Stimulated activated CD4-positive, alpha-beta T cell treated with anti-CD3 and anti-CD28 coated beads, Interleukin-4, amount 100 ng/mL, for 48 hours (primary cell): Measurements from ENCODE around the gene WNT5A.
"Not testable (repeated sequence)": the region's sequence is repeated elsewhere in the genome, so short reads cannot be mapped to it uniquely, and the experiment has no call there.

Experiments used
- DNase-seq, 2 donors: peaks; one replicate each; pipeline ENCODE4 v3.0.0-alpha.2; 2020; ENCODE audit warnings: low read depth in 2 of 2

WNT5A gene

GRCh38 chr3:55505776-55506175 lies 18.7 kb upstream of the WNT5A start:
- no peak for DNase-seq

GRCh38 chr3:55505102-55505501 lies 18.0 kb upstream of the WNT5A start:
- not testable (repeated sequence) for DNase-seq

GRCh38 chr3:55501905-55502304 lies 14.8 kb upstream of the WNT5A start:
- DNase-seq: no peak

DNA sequence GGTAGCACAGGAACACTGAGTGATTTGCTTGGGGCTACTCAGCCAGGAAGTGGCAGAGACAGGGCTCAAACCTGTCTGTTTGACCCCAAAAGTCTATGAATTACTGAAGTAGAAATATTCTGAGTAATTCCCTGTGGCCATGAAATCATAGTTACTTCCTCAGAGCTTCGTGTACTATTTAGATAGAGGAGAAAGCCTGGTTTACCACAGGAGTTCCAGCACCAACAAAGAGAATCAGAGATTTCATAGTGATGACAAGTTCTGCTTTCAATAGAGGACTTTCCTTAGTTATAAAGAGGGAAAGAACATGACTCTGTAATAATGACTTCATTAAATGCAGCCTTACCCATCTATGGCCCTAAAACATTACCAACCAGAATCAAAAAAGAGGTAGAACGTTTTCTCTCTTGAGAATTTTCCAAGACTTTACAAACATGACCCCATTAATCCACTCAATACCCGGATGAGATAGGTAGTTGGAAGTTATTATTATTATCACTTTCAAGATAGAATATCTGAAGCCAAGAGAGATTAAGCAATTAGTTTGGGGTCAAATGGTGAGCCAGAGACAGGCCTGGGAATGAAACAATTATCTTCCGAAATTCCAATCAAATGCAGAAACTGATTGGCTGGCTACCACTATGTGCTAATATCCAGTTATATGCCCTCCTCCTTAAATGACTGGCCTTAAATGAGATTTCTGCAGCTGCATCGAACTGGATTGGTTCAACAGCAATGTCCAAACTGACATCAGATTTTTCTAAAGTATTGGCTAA lies 13.6 kb upstream of the WNT5A start:
- DNase-seq: no peak

GRCh38 chr3:55498520-55498919 lies 11.4 kb upstream of the WNT5A start:
- DNase-seq: no peak

- no peak for DNase-seq
Observed at GRCh38 chr3:55497250-55497649, 10.1 kb upstream of the WNT5A start.

- no peak for DNase-seq
Observed at GRCh38 chr3:55494976-55495375, 7.9 kb upstream of the WNT5A start.

- no peak for DNase-seq
Observed at GRCh38 chr3:55492976-55493375, 5.9 kb upstream of the WNT5A start.

DNA sequence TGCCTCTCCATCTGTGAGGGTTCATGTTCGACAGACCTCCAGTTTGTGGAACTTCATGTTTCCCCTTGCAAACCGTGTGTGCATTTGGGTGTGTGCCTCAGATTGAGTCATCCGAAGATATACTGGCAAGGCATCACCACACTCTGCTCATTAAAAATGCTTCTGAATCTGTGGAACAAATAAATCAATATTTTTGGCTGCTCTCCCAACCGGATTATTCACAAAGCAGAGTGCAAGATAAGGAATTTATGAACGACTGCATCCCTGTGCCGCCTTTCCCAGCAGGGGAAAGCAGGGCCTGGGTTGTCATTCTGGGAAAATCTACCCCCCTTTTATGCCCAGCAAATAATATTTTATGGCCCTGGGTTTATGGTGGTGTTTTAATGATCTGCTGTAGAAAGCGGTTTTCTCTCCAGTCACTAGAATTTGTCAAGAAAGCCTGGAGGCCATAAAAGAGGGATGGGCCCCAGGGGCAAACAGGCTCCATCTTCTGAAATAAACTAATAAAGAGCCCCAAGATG lies 4.2 kb upstream of the WNT5A start:
- DNase-seq: no peak

DNA sequence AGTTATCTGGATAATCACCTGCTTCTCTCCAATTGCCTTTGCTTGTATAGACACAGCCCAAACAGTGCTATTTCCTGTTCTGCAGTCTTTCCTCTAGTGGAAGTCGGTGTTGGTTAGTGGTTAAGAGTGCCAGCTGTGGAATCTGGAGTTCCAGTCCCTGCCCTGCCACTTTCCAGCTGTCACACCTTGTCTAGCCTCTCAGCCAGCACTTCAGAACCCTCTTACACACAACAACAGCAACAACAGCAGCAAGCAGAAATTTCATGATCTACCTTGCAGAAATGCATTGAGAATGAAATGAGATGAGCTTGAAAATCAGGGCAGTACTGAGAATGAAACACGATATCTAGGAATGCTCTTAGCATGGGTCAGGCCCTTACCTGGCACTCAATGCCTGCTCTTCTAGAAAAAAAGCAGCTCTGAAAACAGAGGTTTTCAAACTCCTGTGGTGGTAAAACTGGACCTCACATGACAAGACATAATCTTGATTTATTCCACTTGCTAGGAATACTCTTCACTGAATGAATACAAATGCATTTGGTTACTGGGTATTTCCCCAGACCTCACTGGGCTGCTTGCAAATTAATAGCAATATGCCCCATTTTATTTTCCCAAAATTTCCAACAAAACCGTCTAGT lies 3.3 kb upstream of the WNT5A start:
- no peak for DNase-seq

GRCh38 chr3:55489798-55490132 lies 2.7 kb upstream of the WNT5A start:
- no peak for DNase-seq

GRCh38 chr3:55488398-55489055 lies 1.4 kb upstream of the WNT5A start:
- no peak for DNase-seq

- DNase-seq: no peak
Observed at GRCh38 chr3:55487381-55488241, 505 bp upstream of the WNT5A start.

DNA sequence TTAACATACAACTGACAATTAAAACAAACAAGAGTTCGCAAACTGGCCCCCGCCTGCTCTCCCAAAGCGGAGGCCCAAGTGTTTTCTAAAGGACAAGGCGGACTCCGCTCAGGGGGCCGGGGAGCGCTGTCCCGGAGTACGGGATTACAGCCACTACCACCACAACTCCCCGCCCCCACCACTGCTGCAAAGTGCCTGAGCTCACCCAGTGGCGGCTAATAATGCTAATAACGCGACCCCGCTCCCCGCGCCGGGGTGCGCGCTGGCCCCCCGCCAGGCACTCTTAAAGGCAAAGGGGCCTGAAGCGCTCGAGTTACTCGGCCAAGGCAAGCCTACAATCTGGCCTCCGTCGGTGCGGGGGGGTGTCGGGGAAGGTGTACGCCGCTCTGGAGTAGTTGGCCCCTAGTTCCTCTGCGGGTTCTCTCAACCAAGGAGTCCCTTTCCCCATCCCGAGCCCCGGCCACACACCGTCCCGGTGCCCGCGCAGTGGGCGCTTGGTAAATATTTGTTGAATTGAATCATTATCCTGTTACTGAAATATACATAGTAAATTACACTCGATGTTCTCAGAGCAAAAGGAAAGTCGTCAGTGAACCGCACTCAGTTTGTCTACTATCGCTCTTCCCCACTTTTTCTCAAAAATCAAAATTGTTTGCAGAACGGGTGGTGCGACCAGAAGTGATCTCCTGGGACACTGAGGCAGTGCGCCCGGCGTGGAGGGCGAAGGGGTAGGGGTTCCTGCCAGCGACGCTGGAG lies 827 bp downstream of the WNT5A start:
- no peak for DNase-seq

DNA sequence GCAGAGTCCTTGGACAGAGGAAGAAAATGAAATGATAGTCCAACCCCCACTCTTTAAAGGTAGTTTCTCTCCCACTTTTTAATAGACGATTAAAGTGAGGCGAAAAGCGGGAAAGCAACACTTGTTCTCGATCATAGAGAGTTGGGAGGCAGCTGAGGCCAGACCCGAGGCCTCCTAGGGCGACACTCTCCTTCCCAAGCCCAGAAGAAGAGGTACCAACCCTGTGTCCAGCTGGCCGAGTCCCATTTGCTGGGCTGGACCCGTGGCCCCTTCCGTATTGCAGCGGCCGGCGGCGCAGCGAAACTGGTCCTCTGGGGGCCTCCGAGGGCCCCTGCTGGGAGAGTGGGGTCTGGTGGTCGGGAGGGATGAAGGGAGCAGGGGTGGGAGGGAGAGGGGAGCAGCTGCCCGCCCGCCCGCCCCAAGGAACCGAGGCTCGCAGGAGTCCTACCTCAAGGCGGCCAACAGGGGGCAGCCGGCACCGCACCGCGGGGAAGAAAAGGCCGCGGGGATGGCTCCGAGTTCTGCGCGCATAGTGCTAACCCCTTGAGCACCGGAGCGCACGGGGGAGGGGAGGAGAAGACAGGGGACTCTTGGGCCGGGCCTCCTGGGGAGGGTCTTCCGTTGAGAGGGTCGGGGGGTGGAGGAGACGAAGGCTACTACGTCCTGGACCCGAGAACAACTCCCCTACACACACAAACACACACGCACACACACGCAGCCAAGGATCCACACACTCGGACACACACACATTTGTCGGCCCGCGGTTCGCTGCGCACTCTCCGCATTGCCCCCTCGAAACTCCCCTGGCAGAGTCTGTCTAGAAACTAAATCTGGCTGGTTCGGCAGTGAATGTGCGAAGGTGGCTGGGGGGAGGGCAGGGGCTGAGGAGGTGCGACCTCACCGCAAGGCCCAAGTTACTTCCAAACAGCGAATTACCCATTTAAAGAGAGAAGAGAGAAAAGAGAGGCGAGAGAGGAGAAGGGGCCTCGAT lies 2.0 kb downstream of the WNT5A start:
- peak; percentile 34 to 47 for DNase-seq

DNA sequence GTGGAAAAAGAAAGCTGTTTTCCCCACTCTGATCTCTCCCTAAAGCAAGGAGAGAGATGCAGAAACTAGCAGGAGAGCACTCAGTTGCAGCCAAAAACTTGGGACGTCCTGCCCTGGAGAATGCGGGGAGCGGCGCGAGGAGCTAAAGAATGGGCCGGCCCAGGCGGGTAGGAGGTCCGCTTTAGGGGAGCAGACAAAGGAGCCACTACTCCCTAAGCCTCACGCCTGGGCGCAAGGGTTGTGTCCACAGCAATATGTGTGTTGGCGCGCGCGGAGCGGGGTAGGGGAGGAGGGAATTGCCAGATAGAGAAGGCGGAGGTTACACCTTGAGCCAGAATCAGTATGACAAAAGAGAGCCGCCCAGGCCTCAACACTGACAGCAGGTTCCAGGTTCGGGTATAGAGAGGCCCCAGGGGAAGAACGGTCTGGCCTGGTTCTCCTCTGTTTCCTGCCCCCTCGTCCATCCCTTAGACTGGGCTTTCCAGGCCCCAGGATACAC lies 2.9 kb downstream of the WNT5A start:
- no peak for DNase-seq

GRCh38 chr3:55483196-55484095 lies 3.7 kb downstream of the WNT5A start:
- DNase-seq: no peak

GRCh38 chr3:55482496-55483195 lies 4.5 kb downstream of the WNT5A start:
- DNase-seq: no peak
